Transverse colon (tissue), 4 donors: ENCODE data around the gene RAB38.

Source experiments
- CTCF ChIP-seq, 5 experiments: fragments of 200-600 bp in 3 of 5; fragments of 450-650 bp in 2 of 5; sonication (generic) in 3 of 5; IDR thresholded peaks; 1 replicate in 2 of 5; 2 replicates in 3 of 5; pipeline ENCODE4 v1.5.1; 2016 to 2017; ENCODE audit warnings: antibody characterized with exemption in 5 of 5, inconsistent platforms in 3 of 5, mild to moderate bottlenecking in 2 of 5, moderate library complexity in 1 of 5
- EP300 ChIP-seq: sonication (generic); formaldehyde crosslinking; IDR thresholded peaks from one replicate; pipeline ENCODE4 v1.6.1; 2017; ENCODE audit warnings: antibody characterized with exemption, low read depth
- POLR2A ChIP-seq: fragments of 450-650 bp; IDR thresholded peaks from one replicate; pipeline ENCODE4 v1.6.1; 2016; ENCODE audit warnings: antibody characterized with exemption, mild to moderate bottlenecking, moderate library complexity
- POLR2AphosphoS5 ChIP-seq, 3 donors: sonication (generic); formaldehyde crosslinking; IDR thresholded peaks; one replicate each; pipeline ENCODE4 v1.6.1; 2016; ENCODE audit warnings: antibody characterized with exemption in 3 of 3

GRCh38 chr11:88171982-88172381 lies 3.3 kb downstream of the RAB38 start:
- TF ChIP-seq CTCF (IDR thresholded peaks at IDR 0.05) (no peak), POLR2AphosphoS5 (IDR thresholded peaks at IDR 0.05) (no peak), POLR2A (no peak), EP300 (no peak)
